ENCODE data around the gene SUCLA2. TPM values are rescaled to one million over a fixed set of nuclear protein-coding genes. Genes with fewer than 3 reads are reported as not detected.

Gene SUCLA2
- total RNA-seq: 38.1 and 53.3 TPM in 2 replicates

GRCh38 chr13:48001114-48001881 lies at the start of gene SUCLA2:
Gene SUCLA2, minus strand, starts transcription at chr13:48001273. Its CDS starts 4 bp downstream, at chr13:48001269.

GRCh38 chr13:48037346-48038173 lies 36.5 kb upstream of the SUCLA2 start, which contains the start of gene NUDT15:
Gene NUDT15, plus strand, starts transcription at chr13:48037726. Its CDS starts 21 bp downstream, at chr13:48037747.

Other genes starting within 250 kb of the SUCLA2 start
- gene NUDT15, start 36.5 kb upstream of the SUCLA2 start, total RNA-seq: 11.8 and 13.7 TPM in 2 replicates
- 24.3 and 26.7 TPM in 2 replicates for gene MED4, start 93.8 kb upstream of the SUCLA2 start, total RNA-seq
- gene ITM2B, start 231.9 kb upstream of the SUCLA2 start, total RNA-seq: 256 and 340 TPM in 2 replicates